ENCODE results near the gene BCL7C. TPM values are rescaled to one million over a fixed set of nuclear protein-coding genes. Genes with fewer than 3 reads are reported as not detected.

BCL7C gene
- total and polyA plus RNA-seq, 2 donors from 2014 or later, result 40.0 to 77.9 TPM

DNA sequence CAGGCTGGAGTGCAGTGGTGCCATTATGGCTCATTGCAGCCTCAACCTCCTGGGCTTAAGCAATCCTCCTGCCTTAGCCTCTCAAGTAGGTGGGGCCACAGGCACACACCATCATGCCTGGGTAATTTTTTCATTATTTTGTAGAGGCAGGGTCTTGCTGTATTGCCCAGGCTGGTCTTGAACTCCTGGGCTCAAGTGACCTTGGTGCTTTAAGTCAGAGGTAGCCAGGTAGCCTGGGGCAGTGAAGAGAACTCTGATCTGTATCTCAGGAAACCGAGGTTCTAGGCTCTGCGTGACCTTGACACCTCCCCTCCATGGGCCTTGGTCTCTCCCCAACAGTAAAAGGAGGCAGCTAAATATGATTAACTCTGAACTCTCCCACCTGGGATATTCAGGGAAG lies 5.9 kb upstream of the BCL7C start:
- FAIRE-seq, result no peak
- Histone ChIP-seq H3K27me3 (ENCODE audit: control insufficient read depth, insufficient read depth, low read length) (no peaks in the 10 kb centered on the region), H3K27ac (ENCODE audit: low read depth in 2 of 2, low read length in 2 of 2) (no peak overlapping the region), H3K36me3 (ENCODE audit: control insufficient read depth in 2 of 3, insufficient read depth in 3 of 3, low read length in 3 of 3) (no peaks in the 10 kb centered on the region), H3K9ac (ENCODE audit: low read length in 3 of 3) (no peak overlapping the region), H3K4me1 (ENCODE audit: control insufficient read depth in 2 of 3, insufficient read depth in 2 of 3, low read depth in 1 of 3, low read length in 3 of 3) (peaks cover 5 to 26% (median 18%) of the 10 kb centered on the region in 3 donors), H3K4me3 (ENCODE audit: low read length in 3 of 3) (no peak overlapping the region), H3K9me3 (ENCODE audit: control insufficient read depth in 2 of 3, insufficient read depth in 1 of 3, low read length in 3 of 3) (no peaks in the 10 kb centered on the region)
- intact Hi-C loops (cut with DNase I), result no loop called here
- TF ChIP-seq CTCF (IDR thresholded peaks at IDR 0.05; ENCODE audit: borderline replicate concordance, extremely low read depth, insufficient read depth), result no peak
- no peak for DNase-seq

DNA sequence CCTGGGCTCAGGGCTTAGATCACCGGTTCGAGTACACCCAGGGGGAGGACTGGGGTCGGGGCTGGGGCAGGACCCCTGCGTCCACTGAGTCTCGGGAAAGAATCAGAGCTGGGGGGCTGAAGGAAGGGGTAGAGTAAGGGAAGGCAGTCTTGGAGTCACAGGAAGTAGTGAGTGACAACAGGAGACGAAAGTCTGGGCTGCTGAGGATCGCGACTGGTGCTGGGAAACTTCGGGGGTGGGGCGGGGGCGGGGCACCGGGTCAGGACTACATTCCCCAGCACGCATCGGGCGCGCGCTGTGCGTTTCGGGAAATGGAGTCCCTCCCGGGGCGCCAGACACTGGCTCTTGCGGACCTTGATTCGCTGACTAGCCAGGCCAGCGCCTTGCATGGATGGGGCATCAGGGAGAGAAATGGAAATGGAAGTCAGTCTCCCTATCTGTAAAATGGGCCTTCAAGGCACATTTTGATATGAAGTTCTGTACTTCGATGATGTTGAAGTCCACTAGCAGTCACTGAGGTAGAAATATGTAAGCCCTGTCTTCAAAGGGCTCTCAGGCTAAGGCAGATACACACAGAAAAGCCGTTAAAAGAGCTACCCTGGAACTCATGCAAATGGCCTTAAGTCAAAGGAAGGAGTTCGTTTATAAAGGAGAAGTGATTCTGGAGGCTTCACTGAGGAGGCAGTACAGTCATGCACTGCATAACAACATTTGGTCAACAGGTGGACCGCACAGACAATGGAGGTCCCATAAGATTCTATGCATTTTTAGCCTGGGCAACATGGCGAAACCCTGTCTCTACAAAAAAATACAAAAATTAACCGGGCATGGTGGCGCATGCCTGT lies 3.2 kb upstream of the BCL7C start:
- H3K4me3 ChIP-seq (ENCODE audit: low read length in 3 of 3), result peak overlapping the region; percentile 44 to 76 (median 60)
- no peaks in the 10 kb centered on the region for H3K27me3 ChIP-seq (ENCODE audit: control insufficient read depth, insufficient read depth, low read length)
- intact Hi-C loops (cut with DNase I), result no loop called here
- peaks cover 9 to 33% (median 23%) of the 10 kb centered on the region in 3 donors for H3K4me1 ChIP-seq (ENCODE audit: control insufficient read depth in 2 of 3, insufficient read depth in 2 of 3, low read depth in 1 of 3, low read length in 3 of 3)
- no peak for TF ChIP-seq CTCF (IDR thresholded peaks at IDR 0.05; ENCODE audit: borderline replicate concordance, extremely low read depth, insufficient read depth)
- FAIRE-seq (no peak), DNase-seq (peak; percentile 93 to 97 (median 95))
- no peaks in the 10 kb centered on the region for H3K9me3 ChIP-seq (ENCODE audit: control insufficient read depth in 2 of 3, insufficient read depth in 1 of 3, low read length in 3 of 3)
- H3K36me3 ChIP-seq (ENCODE audit: control insufficient read depth in 2 of 3, insufficient read depth in 3 of 3, low read length in 3 of 3), result no peaks in the 10 kb centered on the region
- H3K9ac ChIP-seq (ENCODE audit: low read length in 3 of 3), result peak overlapping the region; percentile 40 to 89 (median 79)
- peak overlapping the region; percentile 99 for H3K27ac ChIP-seq (ENCODE audit: low read depth in 2 of 2, low read length in 2 of 2)

- Histone ChIP-seq H3K4me1 (ENCODE audit: control insufficient read depth in 2 of 3, insufficient read depth in 2 of 3, low read depth in 1 of 3, low read length in 3 of 3) (peaks cover 9 to 32% (median 23%) of the 10 kb centered on the region in 3 donors), H3K27ac (ENCODE audit: low read depth in 2 of 2, low read length in 2 of 2) (peak within 1 kb of the TSS; percentile 99), H3K4me3 (ENCODE audit: low read length in 3 of 3) (peak within 1 kb of the TSS; percentile 44 to 76 (median 60)), H3K9ac (ENCODE audit: low read length in 3 of 3) (peak within 1 kb of the TSS; percentile 40 to 89 (median 79)), H3K36me3 (ENCODE audit: control insufficient read depth in 2 of 3, insufficient read depth in 3 of 3, low read length in 3 of 3) (no peaks in the 10 kb centered on the region), H3K27me3 (ENCODE audit: control insufficient read depth, insufficient read depth, low read length) (no peaks in the 10 kb centered on the region), H3K9me3 (ENCODE audit: control insufficient read depth in 2 of 3, insufficient read depth in 1 of 3, low read length in 3 of 3) (no peaks in the 10 kb centered on the region)
- intact Hi-C loops (cut with DNase I), result no loop called here
- DNase-seq, result peak; percentile 87 to 97 (median 93)
- no peak for FAIRE-seq
- no peak for TF ChIP-seq CTCF (IDR thresholded peaks at IDR 0.05; ENCODE audit: borderline replicate concordance, extremely low read depth, insufficient read depth)
These were observed 2.5 kb upstream of the BCL7C start, which contains the start of gene CTF1 for GRCh38 chr16:30896261-30896888. TSS of gene CTF1 (plus strand) at chr16:30896614. CDS start at chr16:30896644, 30 bp downstream.
